WTC11 (cell line): ENCODE data around the gene PI4K2B. TPM values are rescaled to one million over a fixed set of nuclear protein-coding genes. Genes with fewer than 3 reads are reported as not detected.

Experiments used
- ATAC-seq: fragments of 200-7000 bp; cut with Tn5 transposase; 2 replicates; pipeline ENCODE4 v1.10.0; 2021; ENCODE audit warnings: mild to moderate bottlenecking, moderate library complexity
- CTCF ChIA-PET: fragments of 300-600 bp; sonication (Branson Sonifier 250); formaldehyde crosslinking; loops from one replicate; lab custom pipeline; 2021; ENCODE audit warnings: antibody characterized with exemption; lab: Charles Lee
- POLR2A ChIA-PET: fragments of 350-600 bp; sonication (Branson Sonifier 250); formaldehyde crosslinking; loops from one replicate; lab custom pipeline; 2021; ENCODE audit warnings: antibody characterized with exemption; lab: Charles Lee
- DNase-seq: peaks from one replicate; pipeline ENCODE4 v3.0.0; 2021; ENCODE audit warnings: low spot score
- H3K27ac Mint-ChIP-seq: 2 replicates; pipeline ENCODE4 v1.8.0; 2021; ENCODE audit warnings: mixed read lengths
- H3K27me3 Mint-ChIP-seq: 2 replicates; pipeline ENCODE4 v1.8.0; 2021; ENCODE audit warnings: low read depth, mild to moderate bottlenecking, moderate library complexity, mixed read lengths
- H3K36me3 Mint-ChIP-seq: 2 replicates; pipeline ENCODE4 v1.8.0; 2021; ENCODE audit warnings: mixed read lengths
- H3K4me1 Mint-ChIP-seq: 2 replicates; pipeline ENCODE4 v1.8.0; 2022; ENCODE audit warnings: mixed read lengths
- H3K4me3 Mint-ChIP-seq: 2 replicates; pipeline ENCODE4 v1.8.0; 2021; ENCODE audit warnings: mild to moderate bottlenecking, moderate library complexity, mixed read lengths
- H3K9me3 Mint-ChIP-seq: 2 replicates; pipeline ENCODE4 v1.8.0; 2021; ENCODE audit warnings: mixed read lengths
- ATF6 ChIP-seq: sonication (generic); formaldehyde crosslinking; IDR thresholded peaks from 2 replicates; pipeline ENCODE4 v1.8.1; 2023; ENCODE audit warnings: mild to moderate bottlenecking, missing genetic modification reagents
- CREM ChIP-seq: sonication (generic); formaldehyde crosslinking; IDR thresholded peaks from 2 replicates; pipeline ENCODE4 v1.8.1; 2022; ENCODE audit warnings: mild to moderate bottlenecking, missing genetic modification reagents, moderate library complexity
- E2F4 ChIP-seq: sonication (generic); formaldehyde crosslinking; IDR thresholded peaks from 2 replicates; pipeline ENCODE4 v1.8.1; 2022; ENCODE audit warnings: low read depth, mild to moderate bottlenecking, moderate library complexity, missing genetic modification reagents, borderline replicate concordance
- ELF4 ChIP-seq: sonication (generic); formaldehyde crosslinking; IDR thresholded peaks from 2 replicates; pipeline ENCODE4 v1.8.1; 2022; ENCODE audit warnings: low read depth, mild to moderate bottlenecking, moderate library complexity, missing genetic modification reagents
- ESRRA ChIP-seq: sonication (generic); formaldehyde crosslinking; IDR thresholded peaks from 2 replicates; pipeline ENCODE4 v1.8.1; 2022; ENCODE audit warnings: mild to moderate bottlenecking, missing genetic modification reagents, borderline replicate concordance
- FOXK1 ChIP-seq: sonication (generic); formaldehyde crosslinking; IDR thresholded peaks from 2 replicates; pipeline ENCODE4 v1.8.0; 2022; ENCODE audit warnings: mild to moderate bottlenecking, moderate library complexity, missing genetic modification reagents
- GABPB1 ChIP-seq: sonication (generic); formaldehyde crosslinking; IDR thresholded peaks from 2 replicates; pipeline ENCODE4 v1.8.1; 2023; ENCODE audit warnings: mild to moderate bottlenecking, missing genetic modification reagents
- JAZF1 ChIP-seq: fragments of 250-450 bp; sonication (Bioruptor Pico); IDR thresholded peaks from 2 replicates; pipeline ENCODE4 v1.9.0; 2021; ENCODE audit warnings: moderate library complexity, mild to moderate bottlenecking, inconsistent platforms
- KAT7 ChIP-seq: sonication (generic); formaldehyde crosslinking; IDR thresholded peaks from 2 replicates; pipeline ENCODE4 v1.8.1; 2023; ENCODE audit warnings: missing genetic modification reagents, mild to moderate bottlenecking, borderline replicate concordance
- MYBL2 ChIP-seq: sonication (generic); formaldehyde crosslinking; IDR thresholded peaks from 2 replicates; pipeline ENCODE4 v1.8.1; 2023; ENCODE audit warnings: mild to moderate bottlenecking, moderate library complexity, missing genetic modification reagents
- NFYB ChIP-seq: sonication (generic); formaldehyde crosslinking; conservative IDR thresholded peaks from 2 replicates; pipeline ENCODE4 v1.8.0; 2022; ENCODE audit warnings: low read depth, missing genetic modification reagents
- NR1H2 ChIP-seq: sonication (generic); formaldehyde crosslinking; IDR thresholded peaks from 2 replicates; pipeline ENCODE4 v1.9.0; 2021; ENCODE audit warnings: mild to moderate bottlenecking, moderate library complexity, missing genetic modification reagents
- PREB ChIP-seq: sonication (generic); formaldehyde crosslinking; IDR thresholded peaks from 2 replicates; pipeline ENCODE4 v1.8.1; 2022; ENCODE audit warnings: mild to moderate bottlenecking, missing genetic modification reagents, moderate library complexity, borderline replicate concordance
- SMAD4 ChIP-seq: sonication (generic); formaldehyde crosslinking; IDR thresholded peaks from 2 replicates; pipeline ENCODE4 v1.8.0; 2022; ENCODE audit warnings: mild to moderate bottlenecking, missing genetic modification reagents
- USF1 ChIP-seq: sonication (generic); formaldehyde crosslinking; IDR thresholded peaks from 2 replicates; pipeline ENCODE4 v1.8.0; 2022; ENCODE audit warnings: mild to moderate bottlenecking, missing genetic modification reagents
- ZNF232 ChIP-seq: sonication (generic); formaldehyde crosslinking; IDR thresholded peaks from 2 replicates; pipeline ENCODE4 v1.8.0; 2022; ENCODE audit warnings: mild to moderate bottlenecking, missing genetic modification reagents
- ZNF317 ChIP-seq: sonication (generic); formaldehyde crosslinking; IDR thresholded peaks from 2 replicates; pipeline ENCODE4 v1.8.1; 2023; ENCODE audit warnings: low read depth, mild to moderate bottlenecking, moderate library complexity, missing genetic modification reagents, borderline replicate concordance
- ZNF396 ChIP-seq: fragments of 250-450 bp; sonication (Bioruptor Pico); IDR thresholded peaks from 2 replicates; pipeline ENCODE4 v1.8.0; 2021; ENCODE audit warnings: mild to moderate bottlenecking, moderate library complexity, borderline replicate concordance
- ZNF671 ChIP-seq: fragments of 250-450 bp; sonication (Bioruptor Pico); IDR thresholded peaks from 2 replicates; pipeline ENCODE4 v1.8.0; 2021; ENCODE audit warnings: mild to moderate bottlenecking
- total RNA-seq: library from RNA; stranded (reverse); gene quantifications from 3 replicates; pipeline ENCODE4 v1.2.3, GENCODE V29; 2021
- TF ChIP-seq, protein P1 (sequence below): sonication (generic); formaldehyde crosslinking; IDR thresholded peaks from 2 replicates; pipeline ENCODE4 v1.8.1; 2023; ENCODE audit warnings: mild to moderate bottlenecking, missing genetic modification reagents, moderate library complexity

The PI4K2B gene
- total RNA-seq, 1 experiment from 2014 or later = 15.1 TPM

DNA sequence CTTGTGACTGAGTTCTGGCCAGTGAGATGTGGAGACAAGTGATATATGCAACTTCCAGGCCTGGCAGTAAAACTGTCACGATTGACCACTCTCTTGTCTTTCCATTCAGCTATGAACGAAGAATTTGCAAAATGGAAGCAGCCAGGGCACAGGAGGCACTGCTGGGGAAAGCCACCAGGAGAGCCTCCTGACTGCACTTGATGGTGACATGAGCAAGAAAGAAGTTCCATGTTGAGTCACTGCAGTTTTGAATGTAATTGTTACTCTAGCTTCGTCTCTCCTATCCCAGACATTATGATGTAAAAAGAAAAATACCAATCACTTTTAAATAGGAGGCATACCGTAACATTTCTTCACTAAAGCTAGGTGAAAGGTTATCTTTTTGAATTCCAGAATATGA, 46.4 kb downstream of the PI4K2B start:
- Mint-ChIP-seq H3K27me3 (no peaks in the 10 kb centered on the region), H3K4me3 (no peak overlapping the region), H3K4me1 (no peaks in the 10 kb centered on the region), H3K36me3 (no peaks in the 10 kb centered on the region), H3K27ac (no peak overlapping the region), H3K9me3 (no peaks in the 10 kb centered on the region)
- TF ChIP-seq ESRRA (CRISPR knock-in tag) (no peak), NFYB (no peak), USF1 (CRISPR knock-in tag) (no peak), SMAD4 (CRISPR knock-in tag) (no peak), ZNF671 (no peak), ELF4 (CRISPR knock-in tag) (no peak), CREM (CRISPR knock-in tag) (no peak), GABPB1 (CRISPR knock-in tag) (no peak), E2F4 (CRISPR knock-in tag) (no peak), PREB (no peak), JAZF1 (CRISPR knock-in tag) (no peak), NR1H2 (CRISPR knock-in tag) (no peak), MYBL2 (CRISPR knock-in tag) (no peak)
- POLR2A ChIA-PET = no interaction called here
- DNase-seq = no peak
- CTCF ChIA-PET = interaction anchor here (2.5 kb wide), 1 partner anchor 32 kb away, joined by 9 read pairs; the partner anchor contains the start of gene ZCCHC4
- no peak for ATAC-seq

DNA sequence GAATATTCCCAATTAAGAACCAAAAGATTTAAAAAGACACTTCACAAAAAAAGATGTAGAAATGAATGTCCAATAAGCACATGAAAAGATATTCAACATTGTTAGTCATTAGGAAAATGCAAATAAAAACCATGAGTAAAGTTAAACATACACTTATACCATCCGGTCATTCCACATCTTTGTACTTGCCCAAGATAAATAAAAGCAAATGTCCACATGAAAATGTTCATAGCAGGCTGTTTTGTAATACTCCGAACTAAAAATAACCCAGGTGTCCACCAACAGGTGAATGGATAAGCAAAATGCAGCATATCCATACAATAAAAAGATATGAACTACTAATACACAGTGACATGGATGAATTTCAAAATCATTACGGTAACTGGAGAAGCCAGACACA, 50.1 kb downstream of the PI4K2B start:
- ATAC-seq = no peak
- H3K4me3 Mint-ChIP-seq = no peak overlapping the region
- TF ChIP-seq ELF4 (CRISPR knock-in tag) (no peak), ATF6 (CRISPR knock-in tag) (no peak), ZNF232 (CRISPR knock-in tag) (no peak), ZNF396 (no peak), KAT7 (CRISPR knock-in tag) (no peak), FOXK1 (CRISPR knock-in tag) (no peak), NFYB (no peak), ZNF317 (CRISPR knock-in tag) (no peak)
- TF ChIP-seq, protein P1, sequence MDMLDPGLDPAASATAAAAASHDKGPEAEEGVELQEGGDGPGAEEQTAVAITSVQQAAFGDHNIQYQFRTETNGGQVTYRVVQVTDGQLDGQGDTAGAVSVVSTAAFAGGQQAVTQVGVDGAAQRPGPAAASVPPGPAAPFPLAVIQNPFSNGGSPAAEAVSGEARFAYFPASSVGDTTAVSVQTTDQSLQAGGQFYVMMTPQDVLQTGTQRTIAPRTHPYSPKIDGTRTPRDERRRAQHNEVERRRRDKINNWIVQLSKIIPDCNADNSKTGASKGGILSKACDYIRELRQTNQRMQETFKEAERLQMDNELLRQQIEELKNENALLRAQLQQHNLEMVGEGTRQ (CRISPR knock-in tag) = no peak
- TF ChIP-seq, all 79 proteins: peak for 0
- Mint-ChIP-seq H3K9me3 (peaks cover 14% of the 10 kb centered on the region), H3K27ac (no peak overlapping the region), H3K4me1 (no peaks in the 10 kb centered on the region), H3K27me3 (peaks cover 7% of the 10 kb centered on the region), H3K36me3 (no peaks in the 10 kb centered on the region)
- DNase-seq = no peak
- ChIA-PET POLR2A (no interaction called here), CTCF (interaction anchor here (1.7 kb wide), 1 partner anchor 29 kb away, joined by 5 read pairs; the partner anchor contains the start of gene ZCCHC4)
